Upper lobe of left lung (tissue), 4 donors: ENCODE results near the gene LRP1-AS.

Source experiments
- CTCF ChIP-seq, 6 experiments: fragments of 450-650 bp in 4 of 6; fragments of 200-600 bp in 2 of 6; sonication (generic) in 2 of 6; IDR thresholded peaks; one replicate each; pipeline ENCODE4 v1.5.1; 2016 to 2019; ENCODE audit warnings: antibody characterized with exemption in 6 of 6
- EP300 ChIP-seq, 4 donors: sonication (generic); formaldehyde crosslinking; IDR thresholded peaks; one replicate each; pipeline ENCODE4 v1.5.1; 2017; ENCODE audit warnings: antibody characterized with exemption in 4 of 4, control low read depth in 2 of 4
- POLR2A ChIP-seq, 4 donors: fragments of 450-650 bp; IDR thresholded peaks; one replicate each; pipeline ENCODE4 v1.5.1; 2016 to 2017; ENCODE audit warnings: antibody characterized with exemption in 4 of 4, mild to moderate bottlenecking in 2 of 4
- POLR2AphosphoS5 ChIP-seq, 2 donors: sonication (generic); formaldehyde crosslinking; IDR thresholded peaks; one replicate each; pipeline ENCODE4 v1.5.1; 2017; ENCODE audit warnings: antibody characterized with exemption in 2 of 2

GRCh38 chr12:57176139-57176477 is 28.7 kb upstream of the LRP1-AS start:
- TF ChIP-seq POLR2AphosphoS5 (IDR thresholded peaks at IDR 0.05), result no peak
- TF ChIP-seq POLR2A (IDR thresholded peaks at IDR 0.05), result no peak
- TF ChIP-seq CTCF (IDR thresholded peaks at IDR 0.05), result peak in 1 of 6 experiments; percentile 43
- TF ChIP-seq EP300 (IDR thresholded peaks at IDR 0.05), result no peak
